ENCODE data around the gene GPC6. TPM values are rescaled to one million over a fixed set of nuclear protein-coding genes. Genes with fewer than 3 reads are reported as not detected.

The GPC6 gene
- total RNA-seq, 4 donors from 2014 or later: 2.7 to 5.7 (median 4.4) TPM

DNA sequence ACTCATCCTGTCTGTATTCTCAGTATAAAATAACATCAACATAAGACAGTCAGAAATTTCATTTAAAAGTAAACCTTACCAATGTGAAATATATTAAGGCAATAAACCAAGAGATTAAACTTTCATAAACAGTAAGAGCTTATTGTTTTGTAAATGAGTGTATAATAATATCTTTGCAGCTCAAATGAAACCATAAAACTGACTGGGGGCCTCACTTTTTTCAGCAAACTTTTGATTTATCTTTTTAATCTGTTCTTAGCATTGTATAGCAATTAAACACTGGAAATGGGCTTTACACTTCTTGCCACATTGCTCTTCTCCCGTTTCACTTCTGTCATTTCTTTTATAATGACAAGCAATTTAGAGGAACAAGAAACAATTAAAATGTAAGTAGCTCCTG lies 580.3 kb downstream of the GPC6 start:
- no peak overlapping the region for H3K27ac ChIP-seq
- no peak for DNase-seq (ENCODE audit: low spot score in 2 of 2)
- WGBS: 44% methylated on average over 1 of the region's 1 CpG
- TF ChIP-seq POLR2AphosphoS5 (IDR thresholded peaks at IDR 0.05): no peak
- TF ChIP-seq, protein P1, sequence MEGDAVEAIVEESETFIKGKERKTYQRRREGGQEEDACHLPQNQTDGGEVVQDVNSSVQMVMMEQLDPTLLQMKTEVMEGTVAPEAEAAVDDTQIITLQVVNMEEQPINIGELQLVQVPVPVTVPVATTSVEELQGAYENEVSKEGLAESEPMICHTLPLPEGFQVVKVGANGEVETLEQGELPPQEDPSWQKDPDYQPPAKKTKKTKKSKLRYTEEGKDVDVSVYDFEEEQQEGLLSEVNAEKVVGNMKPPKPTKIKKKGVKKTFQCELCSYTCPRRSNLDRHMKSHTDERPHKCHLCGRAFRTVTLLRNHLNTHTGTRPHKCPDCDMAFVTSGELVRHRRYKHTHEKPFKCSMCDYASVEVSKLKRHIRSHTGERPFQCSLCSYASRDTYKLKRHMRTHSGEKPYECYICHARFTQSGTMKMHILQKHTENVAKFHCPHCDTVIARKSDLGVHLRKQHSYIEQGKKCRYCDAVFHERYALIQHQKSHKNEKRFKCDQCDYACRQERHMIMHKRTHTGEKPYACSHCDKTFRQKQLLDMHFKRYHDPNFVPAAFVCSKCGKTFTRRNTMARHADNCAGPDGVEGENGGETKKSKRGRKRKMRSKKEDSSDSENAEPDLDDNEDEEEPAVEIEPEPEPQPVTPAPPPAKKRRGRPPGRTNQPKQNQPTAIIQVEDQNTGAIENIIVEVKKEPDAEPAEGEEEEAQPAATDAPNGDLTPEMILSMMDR (IDR thresholded peaks at IDR 0.05): no peak
- no peak for TF ChIP-seq EP300 (IDR thresholded peaks at IDR 0.05)
- TF ChIP-seq POLR2A (IDR thresholded peaks at IDR 0.05): no peak
- no peaks in the 10 kb centered on the region for H3K9me3 ChIP-seq
- H3K4me3 ChIP-seq: no peak overlapping the region
- no peaks in the 10 kb centered on the region for H3K36me3 ChIP-seq
- H3K4me1 ChIP-seq: no peaks in the 10 kb centered on the region
- no peaks in the 10 kb centered on the region for H3K27me3 ChIP-seq

DNA sequence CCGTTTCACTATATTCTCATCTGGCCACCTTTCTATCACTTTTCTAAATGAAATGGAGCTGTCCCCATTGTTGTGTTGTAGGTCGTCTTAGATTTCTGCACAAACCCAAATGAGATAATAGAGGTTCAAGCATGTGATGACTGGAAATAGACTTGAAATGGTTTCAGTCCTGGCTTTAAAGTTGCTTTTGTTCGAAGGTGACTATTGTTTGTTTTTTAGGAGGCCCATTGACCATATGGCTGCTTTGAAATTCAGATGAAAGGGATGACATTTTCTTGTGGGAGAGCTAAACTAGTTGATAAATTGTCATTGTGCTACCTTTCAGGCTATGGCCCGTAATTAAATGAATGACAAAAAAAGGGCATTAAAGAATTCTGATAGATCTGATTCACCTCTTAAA lies 583.7 kb downstream of the GPC6 start:
- Histone ChIP-seq H3K9me3 (no peaks in the 10 kb centered on the region), H3K4me1 (no peaks in the 10 kb centered on the region), H3K36me3 (no peaks in the 10 kb centered on the region), H3K27me3 (no peaks in the 10 kb centered on the region), H3K27ac (no peak overlapping the region), H3K4me3 (no peak overlapping the region)
- DNase-seq (ENCODE audit: low spot score in 2 of 2): no peak
- 69% methylated on average over 4 of the region's 4 CpGs for WGBS
- TF ChIP-seq, protein P1 (IDR thresholded peaks at IDR 0.05): no peak
- TF ChIP-seq EP300 (IDR thresholded peaks at IDR 0.05) (no peak), POLR2A (IDR thresholded peaks at IDR 0.05) (no peak), POLR2AphosphoS5 (IDR thresholded peaks at IDR 0.05) (no peak)

DNA sequence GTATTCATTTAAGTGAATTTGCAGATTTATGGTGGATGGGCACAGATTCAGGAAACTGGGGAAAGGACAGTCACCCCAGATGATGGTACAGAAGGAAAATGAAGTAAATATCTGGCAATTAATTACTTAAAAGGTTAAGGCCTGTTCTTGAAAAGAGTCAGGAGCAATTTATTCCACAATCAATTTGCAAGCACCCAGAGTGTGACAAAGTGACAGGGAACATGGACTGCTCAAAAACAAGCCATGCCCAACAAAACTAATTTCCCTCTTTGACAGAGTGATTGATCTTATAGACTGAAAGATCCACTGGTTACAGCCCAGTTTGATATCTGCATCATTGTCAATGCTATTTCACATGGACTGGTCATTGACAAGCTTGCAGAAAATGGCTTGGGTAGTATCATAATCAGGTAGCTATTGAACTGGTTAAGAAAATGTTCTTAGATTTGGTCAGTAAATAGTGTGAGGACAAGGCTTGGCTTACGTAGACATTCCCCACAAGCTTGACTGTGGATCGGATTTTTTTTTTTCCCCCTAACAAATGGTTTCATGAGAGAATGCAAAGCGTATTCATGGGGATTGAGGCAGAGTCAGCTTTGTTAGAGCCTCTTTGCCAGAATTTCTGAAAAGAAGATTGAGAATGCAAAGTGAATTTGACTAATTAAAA lies 584.6 kb downstream of the GPC6 start:
- Histone ChIP-seq H3K4me3 (no peak overlapping the region), H3K36me3 (no peaks in the 10 kb centered on the region), H3K27ac (no peak overlapping the region), H3K27me3 (no peaks in the 10 kb centered on the region), H3K4me1 (no peaks in the 10 kb centered on the region), H3K9me3 (no peaks in the 10 kb centered on the region)
- TF ChIP-seq POLR2AphosphoS5 (IDR thresholded peaks at IDR 0.05): no peak
- TF ChIP-seq, protein P1 (IDR thresholded peaks at IDR 0.05): no peak
- TF ChIP-seq EP300 (IDR thresholded peaks at IDR 0.05): no peak
- no peak for TF ChIP-seq POLR2A (IDR thresholded peaks at IDR 0.05)
- 92% methylated on average over 3 of the region's 3 CpGs for WGBS
- no peak for DNase-seq (ENCODE audit: low spot score in 2 of 2)

DNA sequence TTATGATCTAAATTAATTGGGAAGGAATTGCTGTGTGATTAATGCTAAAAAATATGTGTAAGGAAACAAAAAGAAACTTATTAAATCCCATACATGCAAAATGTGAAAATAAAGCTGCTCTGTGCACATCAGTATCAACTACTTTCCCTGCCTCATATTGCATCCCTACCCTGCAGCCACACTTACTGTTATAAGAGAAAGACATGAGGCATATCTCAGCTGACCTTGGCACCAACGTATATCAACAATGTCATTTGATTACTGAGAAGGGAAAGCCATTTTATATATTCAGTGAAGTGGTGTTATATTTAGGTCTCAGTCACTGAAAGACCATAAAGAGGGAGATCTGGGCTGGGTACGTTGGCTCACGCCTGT lies 585.1 kb downstream of the GPC6 start:
- Histone ChIP-seq H3K4me3 (no peak overlapping the region), H3K4me1 (no peaks in the 10 kb centered on the region), H3K36me3 (no peaks in the 10 kb centered on the region), H3K27me3 (no peaks in the 10 kb centered on the region), H3K9me3 (no peaks in the 10 kb centered on the region), H3K27ac (no peak overlapping the region)
- DNase-seq (ENCODE audit: low spot score in 2 of 2): no peak
- no peak for TF ChIP-seq EP300 (IDR thresholded peaks at IDR 0.05)
- TF ChIP-seq, protein P1 (IDR thresholded peaks at IDR 0.05): no peak
- TF ChIP-seq POLR2A (IDR thresholded peaks at IDR 0.05): no peak
- TF ChIP-seq POLR2AphosphoS5 (IDR thresholded peaks at IDR 0.05): no peak
- WGBS: 86% methylated on average over 3 of the region's 3 CpGs

DNA sequence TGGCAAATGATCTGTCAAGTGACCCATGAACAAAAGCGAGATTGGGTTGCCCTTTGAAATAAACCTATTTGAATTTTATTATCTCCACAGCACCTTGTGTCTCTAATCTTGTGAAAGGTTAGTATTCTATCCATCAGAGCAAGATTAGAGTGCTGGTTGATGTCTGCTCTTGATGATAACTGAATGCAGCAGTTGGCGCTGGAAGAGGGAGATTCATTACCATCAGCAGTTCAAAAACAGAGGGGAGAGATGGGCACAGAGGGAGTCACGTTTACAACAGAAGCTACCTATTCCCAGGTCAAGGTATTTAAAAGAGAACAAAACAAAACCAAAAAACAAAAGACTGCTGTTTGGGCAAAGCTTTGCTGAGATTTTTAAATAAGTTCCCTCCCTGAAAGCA lies 588.1 kb downstream of the GPC6 start:
- Histone ChIP-seq H3K27ac (no peak overlapping the region), H3K36me3 (no peaks in the 10 kb centered on the region), H3K4me1 (no peaks in the 10 kb centered on the region), H3K4me3 (no peak overlapping the region), H3K9me3 (no peaks in the 10 kb centered on the region), H3K27me3 (no peaks in the 10 kb centered on the region)
- WGBS: 77% methylated on average over 3 of the region's 3 CpGs
- TF ChIP-seq POLR2AphosphoS5 (IDR thresholded peaks at IDR 0.05) (no peak), EP300 (IDR thresholded peaks at IDR 0.05) (no peak), POLR2A (IDR thresholded peaks at IDR 0.05) (no peak)
- TF ChIP-seq, protein P1 (IDR thresholded peaks at IDR 0.05): no peak
- DNase-seq (ENCODE audit: low spot score in 2 of 2): no peak

Data from suprapubic skin (tissue), 4 donors.